ENCODE measurements around the gene LRRC8E.
"Not testable (repeated sequence)": the region's sequence is repeated elsewhere in the genome, so short reads cannot be mapped to it uniquely, and the experiment has no call there.

Gene LRRC8E

DNA sequence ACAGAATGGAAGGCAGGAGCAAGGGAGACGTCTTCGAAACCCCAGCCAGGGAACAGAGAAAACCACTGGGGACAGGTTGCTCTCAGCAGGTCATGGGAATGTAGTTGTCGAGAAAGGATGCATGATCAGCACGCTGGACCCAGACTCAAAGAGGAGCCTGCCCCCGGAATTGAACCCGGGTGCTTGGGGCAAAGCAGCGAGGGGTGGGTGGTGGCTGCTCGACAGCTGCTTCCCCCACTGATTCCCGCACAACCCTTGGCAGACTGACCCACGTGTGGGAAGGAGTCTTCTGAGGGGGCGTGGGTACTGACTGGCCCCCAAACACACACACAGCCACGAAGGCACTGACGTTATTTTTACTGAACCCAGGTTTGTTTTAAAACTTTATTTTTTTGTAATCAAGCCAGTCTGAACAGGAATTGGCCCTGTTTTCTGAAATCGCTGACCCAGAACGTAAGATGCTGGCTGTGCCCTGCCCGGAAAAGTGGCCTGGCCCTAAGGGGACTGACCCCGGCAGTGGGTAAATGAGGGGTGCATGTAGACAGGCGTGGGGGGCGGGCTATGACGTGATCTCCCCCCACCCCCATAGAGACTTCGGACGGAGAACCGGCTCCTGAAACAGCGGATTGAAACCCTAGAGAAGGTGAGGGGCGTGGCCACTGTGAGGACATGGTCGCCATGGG, 32.7 kb upstream of the LRRC8E start:
- DNase-seq (ENCODE audit: low read depth in 2 of 2), result no peak

DNA sequence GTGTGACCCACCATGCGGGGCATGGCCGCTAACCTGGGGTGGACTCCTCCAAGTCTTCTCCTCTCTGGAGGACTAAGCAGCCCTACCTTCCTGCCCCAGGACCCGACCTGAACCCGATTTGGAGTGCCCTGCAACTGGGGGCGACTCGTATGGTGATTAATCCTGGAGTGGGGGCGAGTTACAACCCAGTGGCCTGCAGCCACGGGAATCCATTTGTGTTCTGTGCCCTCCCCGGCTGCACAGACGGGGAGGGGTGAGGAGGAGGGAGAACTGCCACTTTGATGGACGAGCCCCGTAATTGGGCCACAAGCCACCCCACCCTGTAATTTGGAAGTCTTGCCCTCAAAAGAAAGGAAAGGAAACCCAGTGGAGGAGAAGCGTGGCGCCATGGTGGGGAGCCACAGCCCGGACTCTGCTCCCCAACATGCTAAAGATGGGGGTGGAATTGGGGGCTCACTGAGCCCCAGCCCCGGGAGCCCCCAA, 32.2 kb upstream of the LRRC8E start:
- DNase-seq (ENCODE audit: low read depth in 2 of 2), result no peak

DNA sequence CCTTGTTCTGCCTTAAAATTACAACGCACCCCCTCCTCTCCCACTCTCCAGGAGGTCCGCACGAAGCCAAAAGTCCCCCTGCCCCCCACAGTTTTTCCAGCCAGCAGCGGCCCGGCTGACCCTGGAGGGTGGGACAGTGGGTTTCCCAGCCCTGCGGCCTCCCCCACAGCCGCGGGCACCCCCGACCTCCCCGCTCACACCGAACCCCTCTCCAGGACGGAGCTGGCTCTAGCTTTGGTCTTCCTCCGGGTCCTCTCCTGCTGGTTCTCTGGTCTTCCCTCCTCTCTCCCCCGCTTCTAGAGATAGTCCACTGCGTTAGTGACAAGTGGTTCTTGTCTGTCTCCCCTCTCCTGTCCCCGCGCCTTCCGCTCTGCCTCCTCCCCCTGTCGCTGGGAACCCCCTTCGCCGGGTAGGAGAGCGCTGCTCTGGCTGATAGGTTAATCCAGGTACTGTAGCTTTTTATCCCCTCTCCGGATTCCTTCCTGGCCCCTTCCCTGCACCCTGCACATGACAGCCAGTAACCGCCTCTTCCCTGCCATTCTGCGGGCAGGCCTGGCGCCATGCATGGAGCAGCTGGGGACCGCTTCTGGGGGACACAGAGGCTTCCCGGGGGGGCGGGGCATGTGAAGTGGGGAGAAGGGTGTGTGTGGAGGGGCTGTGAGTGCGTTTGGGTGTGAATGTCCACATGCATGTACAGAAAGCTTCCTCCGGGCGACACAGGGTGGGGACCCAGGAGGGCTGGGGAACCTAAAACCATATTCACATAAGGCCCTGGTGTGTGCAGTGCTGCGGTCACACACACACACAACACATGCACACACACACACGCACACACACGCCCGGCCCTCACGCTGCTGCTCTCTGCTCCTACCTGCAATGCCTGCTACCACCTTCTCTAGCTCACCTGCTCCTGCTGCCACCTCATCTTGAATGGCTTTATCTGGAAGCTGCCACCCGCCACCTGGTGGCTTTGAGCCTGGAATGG, 31.3 kb upstream of the LRRC8E start:
- DNase-seq (ENCODE audit: low read depth in 2 of 2), result no peak

DNA sequence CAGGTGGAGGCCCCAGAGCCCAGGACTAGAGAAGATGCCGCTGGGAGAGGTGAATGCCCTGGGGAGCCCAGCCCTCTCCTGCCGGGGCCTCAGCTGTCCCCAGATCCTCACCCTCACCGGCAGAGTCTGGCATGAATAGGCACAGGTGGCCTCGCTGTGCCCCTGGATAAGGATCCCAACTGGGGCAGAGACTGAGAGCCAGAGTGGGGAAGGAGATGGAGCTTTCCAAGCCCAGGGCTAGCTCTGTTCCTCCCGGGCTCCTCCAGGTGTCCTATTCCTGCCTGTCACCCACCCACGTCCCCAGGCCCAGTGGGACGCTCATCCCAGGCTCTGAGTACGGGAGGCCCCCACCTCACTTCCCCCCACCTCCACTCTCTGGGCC, 30.6 kb upstream of the LRRC8E start:
- DNase-seq (ENCODE audit: low read depth in 2 of 2), result no peak

DNA sequence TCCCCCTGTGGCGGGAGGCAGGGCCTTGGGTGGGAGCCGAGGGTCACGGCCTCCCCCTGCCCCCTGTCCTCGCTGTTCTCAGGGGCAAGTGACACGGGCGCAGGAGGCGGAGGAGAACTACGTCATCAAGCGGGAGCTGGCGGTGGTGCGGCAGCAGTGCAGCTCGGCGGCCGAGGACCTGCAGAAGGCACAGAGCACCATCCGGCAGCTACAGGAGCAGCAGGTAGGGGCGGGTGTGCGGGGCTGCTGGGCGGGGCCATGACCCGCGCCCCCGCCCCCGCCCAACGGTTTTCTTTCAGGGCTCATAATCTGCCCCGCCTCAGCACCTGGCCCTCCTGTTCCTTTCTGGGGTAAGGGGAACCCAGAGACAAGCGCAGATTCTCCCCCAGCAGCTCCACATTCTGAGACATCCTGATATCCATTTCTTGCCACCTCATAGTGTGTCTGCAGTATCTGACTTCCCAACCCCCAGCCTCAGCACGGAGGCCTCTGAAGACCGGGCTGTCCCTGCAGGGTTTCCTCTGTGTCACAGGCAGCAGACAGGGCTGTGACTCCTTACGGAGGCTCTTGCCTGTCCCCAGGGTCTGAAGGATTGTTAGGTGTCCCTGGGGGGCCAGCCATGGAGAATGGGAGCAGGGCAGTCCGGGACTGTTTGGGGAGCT, 30.1 kb upstream of the LRRC8E start:
- no peak for DNase-seq (ENCODE audit: low read depth in 2 of 2)

DNA sequence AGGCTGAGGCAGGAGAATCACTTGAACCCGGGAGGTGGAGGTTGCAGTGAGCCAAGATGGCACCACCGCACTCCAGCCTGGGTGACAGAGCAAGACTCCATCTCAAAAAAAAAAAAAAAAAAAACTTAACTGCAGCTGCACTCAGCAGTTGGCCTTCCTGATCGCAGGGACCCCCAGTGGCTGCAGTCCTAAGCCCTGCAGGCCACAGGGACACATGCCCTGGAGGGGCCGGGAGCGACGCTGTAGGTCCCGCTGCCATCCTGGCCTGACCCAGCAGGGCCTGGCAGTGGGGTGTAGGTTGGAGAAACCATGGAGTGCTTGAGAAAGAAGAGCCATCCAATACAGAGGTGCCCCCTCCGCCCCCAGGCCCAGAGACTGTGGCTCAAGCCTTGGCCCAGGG, 29.2 kb upstream of the LRRC8E start:
- not testable (repeated sequence) for DNase-seq (ENCODE audit: low read depth in 2 of 2)

DNA sequence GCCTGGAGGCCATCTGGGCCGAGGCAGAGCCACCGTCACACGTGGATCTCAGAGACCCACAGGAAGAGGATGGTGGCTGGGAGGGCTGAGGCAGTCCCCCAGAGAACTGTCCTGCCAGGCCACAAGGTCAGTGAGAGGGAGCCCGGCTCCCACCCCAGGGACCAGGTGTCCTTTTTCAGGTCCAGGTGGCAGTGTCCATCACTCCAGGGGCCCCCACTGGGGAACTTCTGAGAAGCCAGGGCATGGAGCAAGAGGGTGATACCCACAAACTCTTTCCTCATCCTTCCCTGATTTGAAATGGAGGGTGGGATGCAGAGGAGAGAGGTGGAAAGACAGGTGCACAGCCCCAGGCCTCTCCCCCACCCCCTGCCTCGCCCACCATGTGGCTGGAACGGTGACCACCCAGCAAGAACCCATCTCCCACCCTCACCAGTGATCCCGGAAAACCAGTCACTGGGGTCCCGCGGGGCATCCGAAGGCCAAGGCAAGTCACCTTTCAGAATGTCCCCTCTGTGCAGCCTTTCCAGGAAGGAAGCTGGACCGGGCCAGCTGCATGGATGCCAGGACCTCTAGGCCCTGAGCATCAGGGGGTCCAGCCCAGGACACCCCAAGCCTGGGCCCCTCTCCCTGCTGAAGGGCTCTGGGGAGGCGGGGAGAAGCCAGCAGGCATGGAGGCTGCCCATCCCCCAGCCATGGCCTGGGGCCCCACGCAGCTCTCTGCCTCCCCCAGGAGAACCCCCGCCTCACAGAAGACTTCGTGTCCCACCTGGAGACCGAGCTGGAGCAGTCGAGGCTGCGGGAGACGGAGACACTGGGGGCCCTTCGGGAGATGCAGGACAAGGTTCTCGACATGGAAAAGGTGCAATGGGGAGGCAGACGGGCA, 28.2 kb upstream of the LRRC8E start:
- DNase-seq (ENCODE audit: low read depth in 2 of 2), result no peak

DNA sequence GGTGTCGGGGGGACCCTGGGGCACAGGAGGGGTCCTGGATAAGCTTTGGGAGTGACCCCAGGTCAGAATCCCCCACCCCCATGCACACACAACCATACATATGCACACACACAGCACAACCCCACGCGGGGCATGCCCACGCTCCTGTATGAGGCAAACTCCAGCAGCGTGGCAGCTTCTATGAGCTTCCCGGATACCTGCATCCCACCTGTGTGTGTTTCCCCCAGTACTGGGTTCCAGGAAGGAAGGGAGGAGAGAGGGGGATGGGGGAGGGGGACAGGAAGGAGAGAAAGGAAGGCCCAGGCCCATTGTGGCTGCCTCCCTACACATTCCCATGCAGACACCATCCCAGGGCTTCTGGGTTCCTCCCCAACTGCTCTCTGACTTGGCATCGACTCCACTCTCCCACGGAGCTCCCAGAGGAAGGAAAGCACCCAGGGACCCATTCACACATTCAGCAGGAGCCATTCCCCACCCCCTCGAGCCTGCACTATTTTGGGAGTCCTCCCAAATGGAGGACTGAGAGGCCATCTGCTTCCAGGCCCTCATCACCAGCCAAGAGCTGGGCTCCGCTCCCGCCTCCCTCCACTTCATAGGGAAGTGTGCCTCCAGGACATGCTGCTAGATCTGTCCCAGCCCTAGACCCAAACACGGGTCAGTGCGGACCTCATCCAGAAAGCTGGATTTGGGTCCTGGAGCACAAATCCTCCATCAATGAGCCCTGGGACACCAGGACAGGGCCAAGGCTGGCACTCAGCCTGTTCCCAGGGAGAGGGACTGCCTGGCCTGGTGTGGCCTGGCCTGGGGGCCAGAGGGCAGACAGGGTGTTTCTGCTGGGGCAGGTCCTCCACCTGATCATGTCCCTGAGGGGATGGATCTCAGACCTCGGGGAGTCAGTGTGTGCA, 27.3 kb upstream of the LRRC8E start:
- no peak for DNase-seq (ENCODE audit: low read depth in 2 of 2)

DNA sequence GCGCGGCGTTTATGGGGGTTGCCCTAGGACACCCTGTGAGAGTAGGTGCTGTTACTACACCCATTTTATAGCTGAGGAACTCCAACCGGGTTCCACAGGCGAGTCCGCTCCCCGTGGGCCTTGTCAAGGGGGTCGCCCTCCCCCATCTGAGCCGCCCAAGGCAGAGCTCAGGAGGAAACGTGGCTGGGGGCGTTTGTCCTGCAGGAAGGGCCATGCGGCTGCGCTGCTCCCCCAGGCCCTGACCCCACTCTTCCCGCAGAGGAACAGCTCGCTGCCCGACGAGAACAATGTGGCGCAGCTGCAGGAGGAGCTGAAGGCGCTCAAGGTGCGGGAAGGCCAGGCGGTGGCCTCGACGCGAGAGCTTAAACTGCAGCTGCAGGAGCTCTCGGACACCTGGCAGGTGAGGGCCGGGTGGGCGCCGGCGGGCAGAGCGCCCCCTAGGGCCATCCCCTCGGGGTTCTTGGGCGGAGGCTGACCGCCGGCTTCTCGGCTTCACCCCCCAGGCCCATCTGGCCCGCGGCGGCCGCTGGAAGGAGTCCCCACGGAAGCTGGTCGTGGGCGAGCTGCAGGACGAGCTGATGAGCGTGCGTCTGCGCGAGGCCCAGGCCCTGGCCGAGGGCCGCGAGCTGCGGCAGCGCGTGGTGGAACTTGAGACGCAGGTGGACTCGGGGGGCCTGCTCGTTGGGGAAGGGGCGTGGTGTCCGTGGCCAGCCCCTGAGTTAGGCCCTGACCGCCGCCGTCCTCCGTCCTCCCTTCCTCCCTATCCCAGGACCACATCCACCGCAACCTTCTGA, 26.5 kb upstream of the LRRC8E start:
- no peak for DNase-seq (ENCODE audit: low read depth in 2 of 2)

DNA sequence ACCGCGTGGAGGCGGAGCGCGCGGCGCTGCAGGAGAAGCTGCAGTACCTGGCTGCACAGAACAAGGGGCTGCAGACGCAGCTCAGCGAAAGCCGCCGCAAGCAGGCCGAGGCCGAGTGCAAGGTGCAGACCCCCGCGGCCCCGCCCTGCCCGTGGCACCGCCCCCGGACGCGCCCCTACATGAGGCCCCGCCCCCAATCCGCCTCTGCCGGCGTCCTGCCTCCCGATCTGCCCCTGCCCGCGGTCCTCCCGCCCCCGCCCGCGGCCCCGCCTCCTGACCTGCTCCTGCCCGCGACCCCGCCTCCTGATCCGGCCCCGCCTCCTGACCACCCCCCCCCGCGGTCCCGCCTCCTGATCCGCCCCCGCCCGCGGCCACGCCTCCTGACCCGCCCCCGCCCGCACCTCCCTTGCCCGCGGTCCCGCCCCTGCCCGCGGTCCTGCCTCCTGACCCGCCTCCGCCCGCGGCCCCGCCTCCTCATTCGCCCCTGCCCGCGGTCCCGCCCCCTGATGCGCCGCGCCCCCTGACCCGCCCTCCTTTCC, 25.8 kb upstream of the LRRC8E start:
- DNase-seq (ENCODE audit: low read depth in 2 of 2), result no peak

DNA sequence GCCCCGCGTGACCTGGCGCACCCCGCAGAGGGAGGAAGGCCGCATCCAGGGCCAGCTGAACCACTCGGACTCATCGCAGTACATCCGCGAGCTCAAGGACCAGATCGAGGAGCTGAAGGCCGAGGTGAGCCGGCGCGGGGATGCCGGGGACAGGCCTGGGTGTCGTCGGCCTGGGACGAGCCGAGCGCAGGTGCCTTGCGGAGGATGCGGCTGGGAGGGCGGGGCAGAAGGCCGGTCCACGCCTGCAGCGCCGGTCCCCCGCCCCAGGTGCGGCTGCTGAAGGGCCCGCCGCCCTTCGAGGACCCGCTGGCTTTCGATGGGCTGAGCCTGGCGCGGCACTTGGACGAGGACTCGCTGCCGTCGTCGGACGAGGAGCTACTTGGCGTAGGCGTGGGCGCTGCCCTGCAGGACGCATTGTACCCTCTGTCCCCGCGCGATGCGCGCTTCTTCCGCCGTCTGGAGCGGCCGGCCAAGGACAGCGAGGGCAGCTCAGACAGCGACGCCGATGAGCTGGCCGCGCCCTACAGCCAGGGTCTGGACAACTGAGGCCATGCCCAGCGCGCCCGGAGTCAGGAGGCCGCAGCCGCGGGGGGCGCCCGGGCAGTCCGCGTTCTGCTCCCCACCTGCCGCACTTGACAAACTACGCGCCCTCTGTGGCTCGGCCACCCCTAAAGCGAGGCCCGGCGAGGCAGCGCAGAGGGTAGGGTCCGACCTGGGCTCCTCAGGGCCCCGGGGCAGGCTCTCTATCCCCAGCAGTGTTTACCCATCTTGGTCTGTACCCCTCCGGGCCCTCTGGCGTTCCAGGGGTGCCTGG, 24.9 kb upstream of the LRRC8E start:
- no peak for DNase-seq (ENCODE audit: low read depth in 2 of 2)

DNA sequence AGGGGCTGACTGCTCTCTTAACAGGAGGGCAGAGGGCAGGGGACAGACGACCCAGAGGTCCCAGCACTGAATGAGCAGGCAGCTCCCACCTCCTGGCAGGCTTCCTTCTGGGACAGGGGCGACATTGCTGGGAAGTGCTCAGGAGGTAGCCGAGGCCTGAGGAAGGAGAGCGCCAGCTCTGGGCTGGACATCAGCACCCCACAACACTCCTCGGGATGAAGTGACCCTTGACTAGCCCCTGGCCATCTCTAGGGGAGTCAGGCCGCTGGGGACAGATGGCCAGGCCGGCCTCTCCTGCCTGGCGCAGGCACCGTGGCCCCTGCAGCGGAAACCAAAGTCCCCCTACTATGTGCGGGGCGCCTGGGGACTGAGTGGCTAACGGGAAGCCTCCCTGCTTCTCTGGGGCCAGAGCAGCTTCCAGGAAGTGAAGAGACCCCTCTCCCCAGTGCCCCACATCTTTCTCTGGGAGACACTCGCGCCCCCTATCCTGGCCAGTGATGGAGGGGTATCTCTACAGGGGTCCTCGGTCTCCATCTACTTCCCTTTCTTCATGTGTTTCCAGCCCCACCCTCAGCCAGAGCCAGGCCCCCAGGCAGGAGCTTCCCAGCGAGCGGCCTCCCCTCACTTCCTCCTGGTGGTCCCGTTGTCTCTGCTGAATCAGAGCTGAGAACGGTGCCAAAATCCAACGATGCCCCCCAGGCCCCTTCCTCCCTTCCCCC, 24.2 kb upstream of the LRRC8E start:
- DNase-seq (ENCODE audit: low read depth in 2 of 2), result no peak

DNA sequence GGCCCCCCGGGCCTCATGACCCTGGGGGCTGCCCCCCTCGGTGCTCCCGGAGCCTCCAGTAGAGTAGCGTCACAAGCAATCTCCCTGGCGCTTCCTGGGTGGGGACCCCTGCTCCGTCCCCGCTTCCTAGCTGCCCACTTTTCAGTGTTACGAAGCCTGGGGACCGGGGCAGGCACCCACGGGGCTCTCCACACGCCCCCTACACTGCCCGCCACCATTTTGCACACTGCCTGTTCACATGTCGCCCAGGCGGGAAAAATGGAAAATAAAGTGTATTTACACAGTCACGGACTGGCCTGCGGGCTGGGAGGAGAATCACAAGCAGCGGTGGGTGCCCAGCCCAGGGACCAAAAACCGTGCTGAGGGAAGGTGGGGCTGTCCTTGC, 23.6 kb upstream of the LRRC8E start:
- DNase-seq (ENCODE audit: low read depth in 2 of 2), result no peak

DNA sequence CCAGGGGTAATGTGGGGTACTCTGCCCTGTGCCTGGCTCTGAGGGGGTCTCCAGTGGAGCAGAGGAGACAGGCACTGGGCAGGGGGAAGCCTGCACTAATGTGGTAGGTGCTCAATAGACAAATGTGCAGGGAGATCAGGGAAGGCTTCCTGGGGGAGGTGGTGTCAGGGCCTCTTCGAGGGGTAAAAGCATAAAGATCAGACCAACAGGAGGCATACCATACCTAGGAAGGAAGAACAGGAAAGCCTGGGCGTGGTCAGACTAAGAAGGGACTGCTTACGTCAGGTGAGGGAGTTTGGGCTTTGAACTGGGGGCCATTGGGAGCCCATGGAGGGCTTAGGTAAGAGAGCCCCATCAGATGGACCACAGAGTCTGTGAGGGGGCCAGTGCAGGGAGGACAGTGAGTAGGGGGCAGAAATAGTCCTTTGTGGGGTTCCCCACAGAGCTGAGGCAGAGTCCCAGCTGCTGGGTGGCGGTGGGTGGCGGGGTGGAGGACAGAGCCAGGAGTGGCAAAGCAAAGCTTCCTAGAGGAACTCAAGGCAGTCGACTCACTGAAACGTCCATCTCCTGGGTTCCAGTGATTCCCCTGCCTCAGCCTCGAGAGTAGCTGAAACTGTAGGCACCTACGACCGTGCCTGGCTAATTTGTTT, 22.9 kb upstream of the LRRC8E start:
- no peak for DNase-seq (ENCODE audit: low read depth in 2 of 2)

DNA sequence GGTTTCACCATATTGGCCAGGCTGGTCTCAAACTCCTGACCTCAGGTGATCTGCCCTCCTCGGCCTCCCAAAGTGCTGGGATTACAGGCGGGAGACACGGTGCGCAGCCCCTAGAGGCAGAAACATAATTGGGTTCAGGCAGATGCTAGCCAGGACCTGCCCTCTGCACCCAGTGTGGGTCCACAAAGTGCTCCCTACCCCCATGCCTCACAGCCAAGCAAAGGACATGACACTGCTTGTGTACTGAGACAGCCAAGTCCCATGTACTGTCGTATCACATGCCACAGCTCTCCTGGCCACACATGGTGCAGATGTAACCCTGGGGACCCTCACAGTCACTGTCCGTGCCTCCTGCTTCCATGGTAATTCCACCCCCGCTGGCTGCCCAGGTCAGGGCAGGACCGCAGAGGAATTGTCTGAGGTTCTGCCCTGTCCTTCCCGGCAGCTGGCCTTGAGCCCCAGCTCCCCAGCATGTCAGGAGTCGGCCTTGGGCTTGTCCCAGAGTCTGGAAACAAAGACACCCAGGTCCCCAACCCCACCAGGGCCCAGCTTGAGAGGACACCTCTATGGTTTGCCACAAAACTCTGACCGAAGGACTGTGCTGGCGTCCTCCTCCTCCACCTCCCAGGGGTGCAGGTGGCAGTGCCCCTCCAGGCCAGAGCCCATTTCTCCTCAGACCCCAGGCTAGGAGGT, 21.8 kb upstream of the LRRC8E start:
- DNase-seq (ENCODE audit: low read depth in 2 of 2), result no peak

DNA sequence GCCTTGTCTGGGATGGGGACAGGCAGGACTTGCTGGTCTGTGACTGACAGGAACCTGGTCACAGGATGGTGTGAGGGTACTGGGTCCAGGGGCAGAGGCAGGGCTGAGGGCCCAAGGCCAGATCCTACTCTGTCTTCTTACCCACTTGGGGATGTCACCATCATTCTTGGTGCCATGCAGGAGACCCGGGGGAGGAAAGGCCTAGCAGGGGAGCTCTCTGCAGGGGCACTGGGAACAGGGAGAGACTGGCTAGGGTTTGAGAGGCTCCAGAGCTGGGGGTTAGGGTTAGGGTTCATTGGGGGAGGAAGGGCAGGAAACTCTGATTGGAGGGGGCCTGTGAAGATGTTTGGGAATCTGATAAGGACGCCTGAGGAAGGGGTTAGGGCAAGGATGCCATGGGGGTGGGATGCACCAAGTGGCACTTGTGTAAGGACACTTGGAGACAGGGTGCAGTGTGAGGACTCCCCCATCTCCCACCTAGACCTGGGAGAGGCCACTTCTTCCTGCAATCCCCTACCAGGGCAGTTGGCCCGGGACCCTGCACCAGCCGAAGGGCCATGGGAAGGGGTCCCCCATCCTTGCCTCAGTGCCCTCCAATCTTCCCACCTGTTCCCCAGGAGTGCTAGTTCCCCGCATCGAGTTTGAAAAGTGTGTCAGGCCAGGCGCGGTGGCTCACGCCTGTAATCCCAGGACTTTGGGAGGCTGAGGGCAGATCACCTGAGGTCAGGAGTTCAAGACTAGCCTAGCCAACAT, 21.0 kb upstream of the LRRC8E start:
- no peak for DNase-seq (ENCODE audit: low read depth in 2 of 2)
